Mesenchymal stem cell (in vitro differentiated cells and primary cell): ENCODE results near the gene PQBP1.
A peak's percentile ranks its signal among the peaks of the same experiment; 100 is the strongest.

Source experiments
- DNase-seq: peaks from one replicate; pipeline ENCODE4 v3.0.0-alpha.2; 2013
- H2AFZ ChIP-seq: one replicate; pipeline ENCODE4 v1.6.1; 2013; ENCODE audit warnings: low read depth, mild to moderate bottlenecking, control low read depth, inconsistent platforms, low read length, moderate library complexity
- H2AK5ac ChIP-seq: 2 replicates; pipeline ENCODE4 v1.6.1; 2013; ENCODE audit warnings: low read length, moderate library complexity, mild to moderate bottlenecking, inconsistent platforms; ENCODE audit not compliant: severe bottlenecking
- H2BK120ac ChIP-seq: one replicate; pipeline ENCODE4 v1.6.1; 2013; ENCODE audit warnings: low read depth, mild to moderate bottlenecking, inconsistent platforms, low read length, moderate library complexity
- H2BK12ac ChIP-seq, 2 experiments: one replicate each; pipeline ENCODE4 v1.6.1; 2013; ENCODE audit warnings: inconsistent platforms in 2 of 2, low read length in 2 of 2, mild to moderate bottlenecking in 2 of 2, moderate library complexity in 2 of 2, control low read depth in 1 of 2
- H2BK15ac ChIP-seq: one replicate; pipeline ENCODE4 v1.6.1; 2013; ENCODE audit warnings: mild to moderate bottlenecking, low read depth, inconsistent platforms; ENCODE audit not compliant: poor library complexity, severe bottlenecking
- H2BK5ac ChIP-seq: 2 replicates; pipeline ENCODE4 v1.6.1; 2013; ENCODE audit warnings: low read depth, mild to moderate bottlenecking, low read length, control low read depth, inconsistent platforms; ENCODE audit not compliant: poor library complexity, severe bottlenecking
- H3K14ac ChIP-seq, 2 experiments: one replicate each; pipeline ENCODE4 v1.6.1; 2013; ENCODE audit warnings: inconsistent platforms in 2 of 2, low read length in 2 of 2, control low read depth in 1 of 2, mild to moderate bottlenecking in 1 of 2, moderate library complexity in 1 of 2
- H3K18ac ChIP-seq, 2 experiments: one replicate each; pipeline ENCODE4 v1.6.1; 2013; ENCODE audit warnings: inconsistent platforms in 2 of 2, low read length in 2 of 2, control low read depth in 1 of 2, low read depth in 1 of 2, mild to moderate bottlenecking in 1 of 2
- H3K23ac ChIP-seq, 2 experiments: one replicate each; pipeline ENCODE4 v1.6.1; 2013; ENCODE audit warnings: inconsistent platforms in 2 of 2, low read length in 2 of 2, mild to moderate bottlenecking in 2 of 2, moderate library complexity in 2 of 2, control low read depth in 1 of 2
- H3K27ac ChIP-seq: 2 replicates; pipeline ENCODE4 v1.5.1; 2013; ENCODE audit warnings: mild to moderate bottlenecking, moderate library complexity, low read length, control low read depth, inconsistent platforms; ENCODE audit not compliant: poor library complexity, severe bottlenecking
- H3K27me3 ChIP-seq, 2 experiments: 2 replicates each; pipeline versions ENCODE4 v1.6.1 to v1.7.0; 2013; ENCODE audit warnings: low read length in 2 of 2, mild to moderate bottlenecking in 2 of 2, moderate library complexity in 2 of 2, control low read depth in 1 of 2, inconsistent platforms in 1 of 2; ENCODE audit not compliant: control insufficient read depth in 1 of 2, insufficient read depth in 1 of 2
- H3K36me3 ChIP-seq, 2 experiments: 2 replicates each; pipeline versions ENCODE4 v1.6.1 to v1.7.0; 2013; ENCODE audit warnings: low read length in 2 of 2, control low read depth in 1 of 2, inconsistent platforms in 1 of 2, low read depth in 1 of 2, mild to moderate bottlenecking in 1 of 2; ENCODE audit not compliant: insufficient read depth in 2 of 2, control insufficient read depth in 1 of 2
- H3K4ac ChIP-seq, 2 experiments: one replicate each; pipeline ENCODE4 v1.6.1; 2013; ENCODE audit warnings: inconsistent platforms in 2 of 2, low read length in 2 of 2, mild to moderate bottlenecking in 2 of 2, moderate library complexity in 2 of 2, control low read depth in 1 of 2, low read depth in 1 of 2
- H3K4me1 ChIP-seq: 2 replicates; pipeline ENCODE4 v1.6.1; 2013; ENCODE audit warnings: low read depth, low read length, control low read depth; ENCODE audit not compliant: control insufficient read depth, insufficient read depth
- H3K4me2 ChIP-seq: 2 replicates; pipeline ENCODE4 v1.6.1; 2013; ENCODE audit warnings: low read length, mild to moderate bottlenecking, inconsistent platforms; ENCODE audit not compliant: poor library complexity, severe bottlenecking
- H3K4me3 ChIP-seq, 2 experiments: 2 replicates each; pipeline versions ENCODE4 v1.5.1 to v1.7.0; 2013; ENCODE audit warnings: low read length in 2 of 2, mild to moderate bottlenecking in 2 of 2, control low read depth in 1 of 2, low read depth in 1 of 2; ENCODE audit not compliant: insufficient read depth in 1 of 2
- H3K79me1 ChIP-seq: replicated peaks from 2 replicates; pipeline ENCODE4 v1.6.1; 2013; ENCODE audit warnings: mild to moderate bottlenecking, control low read depth, low read length, inconsistent platforms; ENCODE audit not compliant: poor library complexity, severe bottlenecking
- H3K9ac ChIP-seq: 2 replicates; pipeline ENCODE4 v1.7.0; 2013; ENCODE audit warnings: mild to moderate bottlenecking, low read length, moderate library complexity
- H3K9me3 ChIP-seq: 2 replicates; pipeline ENCODE4 v1.7.0; 2013; ENCODE audit warnings: mild to moderate bottlenecking, low read length; ENCODE audit not compliant: control insufficient read depth
- H4K8ac ChIP-seq: one replicate; pipeline ENCODE4 v1.6.1; 2013; ENCODE audit warnings: inconsistent platforms, mild to moderate bottlenecking, low read length, moderate library complexity
- H4K91ac ChIP-seq: one replicate; pipeline ENCODE4 v1.6.1; 2013; ENCODE audit warnings: mild to moderate bottlenecking, low read length, inconsistent platforms
- WGBS: methylation state at CpG from one replicate; pipeline ENCODE4 v1.1.7; 2013; ENCODE audit warnings: mixed read lengths; 5-methylcytosine and 5-hydroxymethylcytosine counted together

Gene PQBP1

DNA sequence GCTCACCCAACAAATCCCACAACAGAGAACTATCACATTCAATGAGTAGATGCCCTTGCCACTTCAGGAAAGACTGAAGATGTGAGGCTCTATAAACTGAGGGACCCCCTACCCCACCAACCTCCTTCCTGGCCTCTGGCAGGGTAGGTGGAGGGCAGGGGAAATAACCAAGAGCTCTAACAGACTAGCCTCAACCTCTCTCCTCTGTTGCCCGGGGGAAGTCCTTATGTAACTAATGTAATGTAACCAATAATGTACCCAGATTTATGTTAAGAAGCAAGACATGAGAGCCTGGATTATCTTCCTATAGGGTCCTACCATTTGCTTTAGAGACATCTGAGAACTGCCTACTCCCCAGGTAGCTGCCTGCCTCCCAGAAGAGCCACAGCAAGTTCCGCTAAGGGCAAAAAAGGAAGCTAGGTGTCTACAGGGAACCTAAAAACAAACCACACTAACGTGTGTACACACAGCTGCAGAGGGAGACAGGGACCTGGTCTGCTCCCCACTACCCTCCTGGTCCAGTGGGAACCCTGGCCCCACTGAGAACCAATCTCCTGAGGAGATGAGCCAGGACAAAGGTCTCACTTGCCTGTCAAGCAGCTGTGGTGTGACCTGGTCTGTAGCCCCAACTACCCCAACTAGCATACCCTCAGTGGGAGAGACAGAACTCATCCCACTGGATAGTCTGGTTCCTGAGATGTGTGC is 41.9 kb downstream of the PQBP1 start:
- Histone ChIP-seq H2BK12ac (no peak overlapping the region), H3K4ac (no peak overlapping the region), H3K4me3 (no peak overlapping the region), H3K23ac (no peak overlapping the region), H3K4me2 (no peak overlapping the region), H3K27ac (no peak overlapping the region), H2BK15ac (no peak overlapping the region), H3K14ac (no peak overlapping the region), H2AK5ac (no peak overlapping the region), H2BK120ac (no peak overlapping the region), H4K91ac (no peak overlapping the region), H4K8ac (no peak overlapping the region), H3K9me3 (no peaks in the 10 kb centered on the region), H3K9ac (no peak overlapping the region), H2BK5ac (no peak overlapping the region), H3K36me3 (peaks cover 29 to 51% of the 10 kb centered on the region in 2 experiments), H3K18ac (no peak overlapping the region), H3K79me1 (peaks cover 11% of the 10 kb centered on the region), H3K27me3 (peaks cover 0 to 12% of the 10 kb centered on the region in 2 experiments), H3K4me1 (peaks cover 24% of the 10 kb centered on the region), H2AFZ (no peak overlapping the region)
- WGBS: 100% methylated on average over 2 of the region's 3 CpGs
- no peak for DNase-seq

DNA sequence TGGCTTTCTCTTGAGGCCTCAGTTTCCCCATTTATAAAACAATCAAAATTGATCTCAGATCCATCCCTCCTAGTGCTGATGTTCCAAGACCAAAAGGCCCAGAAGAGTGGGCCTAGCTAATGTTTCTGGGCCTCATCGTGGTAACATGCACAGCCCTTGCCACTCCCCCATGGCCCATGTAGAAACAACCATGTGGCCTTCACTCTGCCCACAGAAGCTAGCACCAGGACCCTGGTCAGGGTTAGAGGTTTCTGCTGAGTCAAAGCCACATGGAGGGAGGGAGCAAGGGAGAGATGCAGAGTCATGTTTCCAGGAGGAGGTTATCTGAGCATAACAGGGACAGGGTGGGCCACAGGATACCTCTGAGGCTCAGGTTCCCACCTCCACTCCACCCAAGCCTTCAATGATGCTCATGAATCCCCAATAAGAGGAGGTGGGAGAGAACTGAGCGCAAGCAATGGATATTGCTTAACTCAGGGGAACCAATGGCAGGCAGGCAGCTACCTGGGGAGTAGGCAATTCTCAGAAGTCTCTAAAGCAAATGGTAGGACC is 42.8 kb downstream of the PQBP1 start:
- Histone ChIP-seq H4K91ac (no peak overlapping the region), H3K27me3 (peaks cover 0 to 12% of the 10 kb centered on the region in 2 experiments), H2BK5ac (no peak overlapping the region), H3K79me1 (peaks cover 9% of the 10 kb centered on the region), H2BK12ac (no peak overlapping the region), H4K8ac (no peak overlapping the region), H3K27ac (no peak overlapping the region), H3K9me3 (no peaks in the 10 kb centered on the region), H3K18ac (no peak overlapping the region), H2BK15ac (no peak overlapping the region), H3K36me3 (peaks cover 26 to 46% of the 10 kb centered on the region in 2 experiments), H3K4me3 (no peak overlapping the region), H3K14ac (no peak overlapping the region), H3K4me1 (peaks cover 24% of the 10 kb centered on the region), H3K4me2 (no peak overlapping the region), H2AFZ (no peak overlapping the region), H3K4ac (no peak overlapping the region), H2AK5ac (no peak overlapping the region), H2BK120ac (no peak overlapping the region), H3K9ac (no peak overlapping the region), H3K23ac (no peak overlapping the region)
- no peak for DNase-seq
- no CpG with 5 or more reads among the region's 2 CpGs for WGBS

DNA sequence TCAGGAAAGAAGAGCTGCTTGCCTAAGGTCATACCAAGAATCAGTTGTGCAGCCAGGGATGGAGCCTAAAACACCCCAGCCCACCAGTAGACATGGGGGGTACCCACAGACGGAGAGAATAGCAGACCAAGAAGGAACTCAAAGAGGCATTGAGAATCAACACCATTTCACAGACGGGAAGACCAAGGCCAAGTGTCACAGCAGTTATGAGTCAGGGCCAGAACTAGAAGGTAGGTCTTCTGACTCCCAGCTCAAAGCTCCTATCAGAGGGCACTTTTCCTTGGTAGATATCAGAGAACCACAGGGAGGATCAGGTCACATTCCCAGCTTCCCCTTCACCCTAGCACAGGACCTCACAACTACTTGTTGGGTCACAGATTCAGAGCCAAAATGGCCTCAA is 45.2 kb downstream of the PQBP1 start:
- peaks cover 14% of the 10 kb centered on the region for H3K4me1 ChIP-seq
- H3K4ac ChIP-seq: no peak overlapping the region
- H3K14ac ChIP-seq: no peak overlapping the region
- no peaks in the 10 kb centered on the region for H3K9me3 ChIP-seq
- H2AFZ ChIP-seq: no peak overlapping the region
- H3K36me3 ChIP-seq: peaks cover 31 to 38% of the 10 kb centered on the region in 2 experiments
- no peak overlapping the region for H4K91ac ChIP-seq
- H3K4me2 ChIP-seq: no peak overlapping the region
- H4K8ac ChIP-seq: no peak overlapping the region
- H3K27ac ChIP-seq: no peak overlapping the region
- H2BK12ac ChIP-seq: no peak overlapping the region
- 100% methylated on average over 2 of the region's 2 CpGs for WGBS
- no peak for DNase-seq
- H2BK15ac ChIP-seq: no peak overlapping the region
- H2BK120ac ChIP-seq: no peak overlapping the region
- peaks cover 0 to 16% of the 10 kb centered on the region in 2 experiments for H3K27me3 ChIP-seq
- H3K9ac ChIP-seq: no peak overlapping the region
- peaks cover 9% of the 10 kb centered on the region for H3K79me1 ChIP-seq
- H3K4me3 ChIP-seq: no peak overlapping the region
- H3K18ac ChIP-seq: no peak overlapping the region
- no peak overlapping the region for H2BK5ac ChIP-seq
- no peak overlapping the region for H3K23ac ChIP-seq
- no peak overlapping the region for H2AK5ac ChIP-seq

DNA sequence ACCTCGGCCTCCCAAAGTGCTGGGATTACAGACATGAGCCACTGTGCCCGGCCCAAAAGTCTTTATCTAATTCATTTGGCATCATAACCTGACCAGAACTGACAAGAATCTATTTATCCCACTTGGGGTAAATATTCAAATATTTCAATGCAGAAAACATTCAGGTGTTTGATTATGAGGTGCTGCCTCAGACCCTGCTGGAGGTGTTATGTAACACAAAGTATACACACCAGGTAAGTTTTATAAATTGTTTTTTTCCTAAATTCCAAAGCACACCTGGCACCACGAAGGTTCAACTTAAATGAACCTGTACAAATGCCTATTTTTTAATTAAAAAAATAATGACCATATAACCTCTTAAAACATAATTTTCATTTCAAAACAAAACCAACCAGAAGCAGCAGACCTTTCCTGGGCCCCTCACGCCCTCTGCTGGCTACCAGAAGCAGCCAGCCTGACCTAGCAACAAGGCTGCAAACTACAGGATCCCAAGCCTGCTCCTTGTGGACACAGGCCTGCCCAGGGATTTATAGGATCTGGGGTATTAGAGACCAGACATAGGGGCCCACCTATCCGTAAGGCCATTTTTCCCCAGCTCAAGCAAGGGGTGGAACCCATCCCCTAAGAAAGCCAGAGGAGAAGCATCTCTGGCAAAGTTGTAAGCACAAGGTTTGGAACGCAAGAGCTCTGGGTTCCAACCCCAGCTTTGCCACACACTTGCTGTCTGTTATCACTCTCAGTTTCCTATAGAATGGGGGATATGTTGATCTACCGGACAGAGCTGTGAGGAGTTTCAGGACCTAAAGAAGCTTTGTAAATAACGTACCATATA is 48.0 kb downstream of the PQBP1 start:
- H2BK15ac ChIP-seq: no peak overlapping the region
- H3K9ac ChIP-seq: no peak overlapping the region
- no peaks in the 10 kb centered on the region for H3K9me3 ChIP-seq
- no peak overlapping the region for H2BK120ac ChIP-seq
- 80% methylated on average over 3 of the region's 8 CpGs for WGBS
- peaks cover 8% of the 10 kb centered on the region for H3K79me1 ChIP-seq
- no peak overlapping the region for H2BK12ac ChIP-seq
- no peak overlapping the region for H3K4me2 ChIP-seq
- no peak overlapping the region for H3K18ac ChIP-seq
- H2AK5ac ChIP-seq: no peak overlapping the region
- H3K27ac ChIP-seq: no peak overlapping the region
- H2BK5ac ChIP-seq: no peak overlapping the region
- H2AFZ ChIP-seq: no peak overlapping the region
- H3K23ac ChIP-seq: no peak overlapping the region
- H4K91ac ChIP-seq: no peak overlapping the region
- peak; percentile 61 for DNase-seq
- no peak overlapping the region for H3K4ac ChIP-seq
- H3K27me3 ChIP-seq: peaks cover 0 to 15% of the 10 kb centered on the region in 2 experiments
- H3K4me3 ChIP-seq: no peak overlapping the region
- no peak overlapping the region for H3K14ac ChIP-seq
- H3K36me3 ChIP-seq: peaks cover 21% of the 10 kb centered on the region in 2 experiments
- no peak overlapping the region for H4K8ac ChIP-seq
- H3K4me1 ChIP-seq: peaks cover 1% of the 10 kb centered on the region
